ENCODE results near the gene PACRG.

- TF ChIP-seq POLR2A (IDR thresholded peaks at IDR 0.05) (no peak), EP300 (IDR thresholded peaks at IDR 0.05) (no peak)
- TF ChIP-seq, protein P1, sequence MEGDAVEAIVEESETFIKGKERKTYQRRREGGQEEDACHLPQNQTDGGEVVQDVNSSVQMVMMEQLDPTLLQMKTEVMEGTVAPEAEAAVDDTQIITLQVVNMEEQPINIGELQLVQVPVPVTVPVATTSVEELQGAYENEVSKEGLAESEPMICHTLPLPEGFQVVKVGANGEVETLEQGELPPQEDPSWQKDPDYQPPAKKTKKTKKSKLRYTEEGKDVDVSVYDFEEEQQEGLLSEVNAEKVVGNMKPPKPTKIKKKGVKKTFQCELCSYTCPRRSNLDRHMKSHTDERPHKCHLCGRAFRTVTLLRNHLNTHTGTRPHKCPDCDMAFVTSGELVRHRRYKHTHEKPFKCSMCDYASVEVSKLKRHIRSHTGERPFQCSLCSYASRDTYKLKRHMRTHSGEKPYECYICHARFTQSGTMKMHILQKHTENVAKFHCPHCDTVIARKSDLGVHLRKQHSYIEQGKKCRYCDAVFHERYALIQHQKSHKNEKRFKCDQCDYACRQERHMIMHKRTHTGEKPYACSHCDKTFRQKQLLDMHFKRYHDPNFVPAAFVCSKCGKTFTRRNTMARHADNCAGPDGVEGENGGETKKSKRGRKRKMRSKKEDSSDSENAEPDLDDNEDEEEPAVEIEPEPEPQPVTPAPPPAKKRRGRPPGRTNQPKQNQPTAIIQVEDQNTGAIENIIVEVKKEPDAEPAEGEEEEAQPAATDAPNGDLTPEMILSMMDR (IDR thresholded peaks at IDR 0.05): no peak
Observed at GRCh38 chr6:163327921-163328320, 600.1 kb downstream of the PACRG start.

Measured in ovary (tissue), 3 donors.